ENCODE measurements around the gene AGXT2.

The AGXT2 gene

GRCh38 chr5:35015063-35015462 is 32.7 kb downstream of the AGXT2 start:
- in situ Hi-C loops (cut with MboI; ENCODE audit: low pct_unique_long_range_greater_than_20kb, low sequenced_read_pairs, unreplicated experiment) = no loop called here
- TF ChIP-seq, protein P1, sequence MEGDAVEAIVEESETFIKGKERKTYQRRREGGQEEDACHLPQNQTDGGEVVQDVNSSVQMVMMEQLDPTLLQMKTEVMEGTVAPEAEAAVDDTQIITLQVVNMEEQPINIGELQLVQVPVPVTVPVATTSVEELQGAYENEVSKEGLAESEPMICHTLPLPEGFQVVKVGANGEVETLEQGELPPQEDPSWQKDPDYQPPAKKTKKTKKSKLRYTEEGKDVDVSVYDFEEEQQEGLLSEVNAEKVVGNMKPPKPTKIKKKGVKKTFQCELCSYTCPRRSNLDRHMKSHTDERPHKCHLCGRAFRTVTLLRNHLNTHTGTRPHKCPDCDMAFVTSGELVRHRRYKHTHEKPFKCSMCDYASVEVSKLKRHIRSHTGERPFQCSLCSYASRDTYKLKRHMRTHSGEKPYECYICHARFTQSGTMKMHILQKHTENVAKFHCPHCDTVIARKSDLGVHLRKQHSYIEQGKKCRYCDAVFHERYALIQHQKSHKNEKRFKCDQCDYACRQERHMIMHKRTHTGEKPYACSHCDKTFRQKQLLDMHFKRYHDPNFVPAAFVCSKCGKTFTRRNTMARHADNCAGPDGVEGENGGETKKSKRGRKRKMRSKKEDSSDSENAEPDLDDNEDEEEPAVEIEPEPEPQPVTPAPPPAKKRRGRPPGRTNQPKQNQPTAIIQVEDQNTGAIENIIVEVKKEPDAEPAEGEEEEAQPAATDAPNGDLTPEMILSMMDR (IDR thresholded peaks at IDR 0.05; ENCODE audit: extremely low read depth, insufficient read depth, missing control alignments) = no peak

GRCh38 chr5:35012796-35013195 is 35.0 kb downstream of the AGXT2 start:
- DNase-seq (ENCODE audit: low spot score) = no peak
- TF ChIP-seq, protein P1 (IDR thresholded peaks at IDR 0.05; ENCODE audit: extremely low read depth, insufficient read depth, missing control alignments) = no peak
- in situ Hi-C loops (cut with MboI; ENCODE audit: low pct_unique_long_range_greater_than_20kb, low sequenced_read_pairs, unreplicated experiment) = no loop called here

More at GRCh38 chr5:35015063-35015462, 32.7 kb downstream of the AGXT2 start:
- DNase-seq (ENCODE audit: low spot score) = no peak

DNA sequence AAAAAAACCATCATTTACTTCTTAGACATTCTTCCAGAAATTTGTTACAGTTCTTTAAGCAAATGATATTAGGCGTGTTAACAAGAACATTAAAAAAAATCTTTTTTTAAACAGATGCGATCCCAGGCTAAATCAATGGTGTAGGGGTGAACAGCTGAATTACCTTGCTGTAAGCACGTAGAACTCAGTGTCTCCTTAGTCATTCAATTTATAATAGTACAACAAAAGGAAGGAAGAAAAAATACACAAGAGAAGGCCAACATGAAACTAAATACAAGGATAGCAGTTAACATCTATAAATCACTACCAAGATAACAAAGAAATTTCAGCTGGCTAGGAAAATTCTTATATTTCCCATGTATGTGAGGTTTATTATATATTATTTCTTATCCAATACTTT is 35.4 kb downstream of the AGXT2 start:
- TF ChIP-seq, protein P1 (IDR thresholded peaks at IDR 0.05; ENCODE audit: extremely low read depth, insufficient read depth, missing control alignments) = no peak
- DNase-seq (ENCODE audit: low spot score) = no peak
- in situ Hi-C loops (cut with MboI; ENCODE audit: low pct_unique_long_range_greater_than_20kb, low sequenced_read_pairs, unreplicated experiment) = no loop called here

GRCh38 chr5:35010676-35011075 is 37.1 kb downstream of the AGXT2 start:
- DNase-seq (ENCODE audit: low spot score) = no peak
- TF ChIP-seq, protein P1 (IDR thresholded peaks at IDR 0.05; ENCODE audit: extremely low read depth, insufficient read depth, missing control alignments) = no peak
- in situ Hi-C loops (cut with MboI; ENCODE audit: low pct_unique_long_range_greater_than_20kb, low sequenced_read_pairs, unreplicated experiment) = no loop called here

- DNase-seq (ENCODE audit: low spot score) = no peak
- TF ChIP-seq, protein P1 (IDR thresholded peaks at IDR 0.05; ENCODE audit: extremely low read depth, insufficient read depth, missing control alignments) = no peak
- in situ Hi-C loops (cut with MboI; ENCODE audit: low pct_unique_long_range_greater_than_20kb, low sequenced_read_pairs, unreplicated experiment) = loop anchor here (10.0 kb wide), 1 partner anchor 55 kb away; no protein-coding TSS in a partner anchor
Measured at GRCh38 chr5:35009657-35010056, 38.1 kb downstream of the AGXT2 start.

- no peak for DNase-seq (ENCODE audit: low spot score)
- in situ Hi-C loops (cut with MboI; ENCODE audit: low pct_unique_long_range_greater_than_20kb, low sequenced_read_pairs, unreplicated experiment) = loop anchor here (10.0 kb wide), 1 partner anchor 54 kb away; no protein-coding TSS in a partner anchor
- TF ChIP-seq, protein P1 (IDR thresholded peaks at IDR 0.05; ENCODE audit: extremely low read depth, insufficient read depth, missing control alignments) = no peak
Measured at GRCh38 chr5:35009019-35009418, 38.7 kb downstream of the AGXT2 start.

- no peak for DNase-seq (ENCODE audit: low spot score)
- in situ Hi-C loops (cut with MboI; ENCODE audit: low pct_unique_long_range_greater_than_20kb, low sequenced_read_pairs, unreplicated experiment) = loop anchor here (10.0 kb wide), 1 partner anchor 50 kb away; no protein-coding TSS in a partner anchor
- TF ChIP-seq, protein P1 (IDR thresholded peaks at IDR 0.05; ENCODE audit: extremely low read depth, insufficient read depth, missing control alignments) = no peak
Measured at GRCh38 chr5:35004771-35005170, 43.0 kb downstream of the AGXT2 start.
